Heart right ventricle (tissue), 16 donors: Measurements from ENCODE around the gene SEPTIN1. TPM values are rescaled to one million over a fixed set of nuclear protein-coding genes. Genes with fewer than 3 reads are reported as not detected.

ENCODE experiments used
- ATAC-seq, 8 donors: fragments of 200-7000 bp; cut with Tn5 transposase; one replicate each; pipeline ENCODE4 v1.9.1; 2020; ENCODE audit warnings: mild to moderate bottlenecking in 8 of 8, moderate library complexity in 8 of 8, moderate number of reproducible peaks in 1 of 8
- DNase-seq, 2 donors: peaks; one replicate each; pipeline ENCODE4 v3.0.0-alpha.2; 2020
- H3K27ac ChIP-seq, 10 donors: fragments of 200-600 bp; sonication (generic) in 2 of 10; one replicate each; pipeline versions ENCODE4 v1.5.0 to v1.8.0; 2020 to 2022; ENCODE audit warnings: mild to moderate bottlenecking in 3 of 10
- H3K27me3 ChIP-seq, 7 donors: fragments of 200-600 bp; one replicate each; pipeline ENCODE4 v1.8.0; 2021 to 2022; ENCODE audit warnings: mild to moderate bottlenecking in 2 of 7
- H3K36me3 ChIP-seq, 9 donors: fragments of 200-600 bp; sonication (generic) in 1 of 9; one replicate each; pipeline versions ENCODE4 v1.5.0 to v1.8.0; 2020 to 2022; ENCODE audit warnings: mild to moderate bottlenecking in 2 of 9
- H3K4me1 ChIP-seq, 9 donors: fragments of 200-600 bp; sonication (generic) in 1 of 9; one replicate each; pipeline versions ENCODE4 v1.5.0 to v1.8.0; 2020 to 2022; ENCODE audit warnings: mild to moderate bottlenecking in 4 of 9
- H3K4me3 ChIP-seq, 10 donors: fragments of 200-600 bp; sonication (generic) in 2 of 10; one replicate each; pipeline versions ENCODE4 v1.5.0 to v1.8.0; 2020 to 2022; ENCODE audit warnings: mild to moderate bottlenecking in 7 of 10, moderate library complexity in 2 of 10
- H3K9me3 ChIP-seq, 11 donors: fragments of 200-600 bp in 10 of 11; sonication (generic) in 2 of 11; one replicate each; pipeline versions ENCODE4 v1.5.0 to v1.8.0; 2013 to 2022; ENCODE audit warnings: mild to moderate bottlenecking in 2 of 11, control low read depth in 1 of 11, moderate library complexity in 1 of 11
- CTCF ChIP-seq, 9 donors: fragments of 200-600 bp; sonication (generic) in 2 of 9; IDR thresholded peaks; one replicate each; pipeline versions ENCODE4 v1.5.0 to v1.8.0; 2021 to 2022; ENCODE audit warnings: antibody characterized with exemption in 9 of 9, mild to moderate bottlenecking in 5 of 9, moderate library complexity in 1 of 9
- WGBS, 2 donors: extraction: QIAGEN DNeasy Blood & Tissue Kit; methylation state at CpG; one replicate each; pipeline ENCODE4 v1.1.7; 2013; ENCODE audit warnings: inconsistent platforms in 1 of 2; 5-methylcytosine and 5-hydroxymethylcytosine counted together
- intact Hi-C, 10 donors: fragments of 100-400 bp; cut with DNase I; formaldehyde crosslinking; loops; one replicate each; pipeline versions ENCODE4 v1.11.1 to v1.14.2; 2022
- polyA plus RNA-seq, 2 donors: library from polyadenylated mRNA; stranded (reverse); fragments of 200-250 nt; gene quantifications; one replicate each; pipeline ENCODE4 v1.2.3, GENCODE V29; 2013
- total RNA-seq, 10 donors: library from RNA; stranded (reverse); fragmentation: NEBNext Ultra II Directional in 3 of 10; extraction: Animal tissue kit (Norgen Biotek cat#: 25700) in 3 of 10; gene quantifications; one replicate each; pipeline versions ENCODE4 v1.2.1 to v1.2.4, GENCODE V29; 2021 to 2023
- donor health status: Arrhythmogenic right ventricular cardiomyopathy.
- donor health status: ischemic (EF 13 %, LVEDD 7.1; RV severe dilation, severe dysfunction).
- donor health status: healthy with polysubstance abuse.
- donor health status: DM: no; HTN: yes; CAD: no.
- donor health status: DM: no; HTN: no; CAD: no.
- donor health status: ischemic (EF 25% LVEDD 6.9; RV normal size, moderate dysfunction).
- donor health status: ischemic (EF 25% LVEDD 5.7; RV mildly dilated, moderate dysfunction).
- donor health status: healthy.
- donor health status: DM: yes; HTN: yes; CAD: no.
- donor health status: Ischemic cardiomyopathy.
- donor health status: ischemic (EF 35%, LVEDD 5.7; RV mildly dilated, moderate dysfunction).
- donor health status: nonischemic (EF 11% LVEDD 7.7; RV severe dilation, severe dysfunction).
- donor health status: DM: yes; HTN: yes; CAD: no.
- donor health status: PGD.
- donor health status: ischemic (EF 29% LVEDD 5.4; RV normal size, mild dysfunction).
- donor health status: nonischemic (EF 23%, LVEDD 6.1; RV moderate dilation, normal function).

SEPTIN1 gene
- total and polyA plus RNA-seq, 12 donors: 0.78 to 6.8 (median 1.4) TPM

GRCh38 chr16:30401768-30402425 is 19.5 kb upstream of the SEPTIN1 start:
- Histone ChIP-seq H3K4me3 (no peak overlapping the region), H3K36me3 (peaks cover 0 to 19% (median 7%) of the 10 kb centered on the region in 9 donors), H3K9me3 (no peaks in the 10 kb centered on the region), H3K27me3 (no peaks in the 10 kb centered on the region), H3K27ac (no peak overlapping the region), H3K4me1 (peaks cover 0 to 23% (median 16%) of the 10 kb centered on the region in 9 donors)
- no peak for DNase-seq
- ATAC-seq: no peak
- 88 to 93% methylated on average over 8 of the region's 8 CpGs for WGBS, 2 donors
- TF ChIP-seq CTCF (IDR thresholded peaks at IDR 0.05): no peak
- intact Hi-C loops: loop anchor here in 5 of 10 donors (10.0 kb wide), 4 partner anchors 47 to 327 kb away; partner anchors contain the start of genes TBX6 (in 3 of the 5), YPEL3 (in 3 of the 5), CD2BP2 (in 1 of the 5) and MAPK3 (in 1 of the 5)

GRCh38 chr16:30399435-30400186 is 17.2 kb upstream of the SEPTIN1 start:
- TF ChIP-seq CTCF (IDR thresholded peaks at IDR 0.05): no peak
- H3K27ac ChIP-seq: peak overlapping the region; percentile 24 to 96 (median 89)
- H3K9me3 ChIP-seq: no peaks in the 10 kb centered on the region
- peaks cover 4 to 32% (median 25%) of the 10 kb centered on the region in 9 donors for H3K4me1 ChIP-seq
- H3K4me3 ChIP-seq: peak overlapping the region; percentile 50 to 83 (median 70)
- intact Hi-C loops: loop anchor here in 5 of 10 donors (5.0 to 10.0 kb wide), 5 partner anchors 42 to 325 kb away; partner anchors contain the start of genes TBX6 (in 3 of the 5), YPEL3 (in 3 of the 5), CD2BP2 (in 2 of the 5) and MAPK3 (in 1 of the 5)
- H3K27me3 ChIP-seq: no peaks in the 10 kb centered on the region
- H3K36me3 ChIP-seq: peaks cover 0 to 19% (median 7%) of the 10 kb centered on the region in 9 donors
- 12 to 13% methylated on average over 12 of the region's 12 CpGs for WGBS, 2 donors
- DNase-seq (no peak), ATAC-seq (no peak)

GRCh38 chr16:30398661-30399434 is 16.5 kb upstream of the SEPTIN1 start:
- Histone ChIP-seq H3K4me3 (no peak overlapping the region), H3K27me3 (no peaks in the 10 kb centered on the region), H3K36me3 (peaks cover 0 to 19% (median 7%) of the 10 kb centered on the region in 9 donors), H3K9me3 (no peaks in the 10 kb centered on the region), H3K4me1 (peaks cover 4 to 39% (median 33%) of the 10 kb centered on the region in 9 donors), H3K27ac (peak overlapping the region in 7 of 10 donors; percentile 85 to 96 (median 91))
- 82 to 83% methylated on average over 23 of the region's 23 CpGs for WGBS, 2 donors
- intact Hi-C loops: loop anchor here in 1 of 10 donors (5.0 kb wide), 1 partner anchor 42 kb away; the partner anchor contains the start of gene CD2BP2
- ATAC-seq (no peak), DNase-seq (no peak)
- no peak for TF ChIP-seq CTCF (IDR thresholded peaks at IDR 0.05)
